Measurements from ENCODE around the gene NKAIN2. TPM values are rescaled to one million over a fixed set of nuclear protein-coding genes. Genes with fewer than 3 reads are reported as not detected.
A peak's percentile ranks its signal among the peaks of the same experiment; 100 is the strongest.

Gene NKAIN2
- total and polyA plus RNA-seq, 4 donors = 16.3 to 67.0 (median 49.9) TPM

- no peak overlapping the region for H3K4me3 ChIP-seq (ENCODE audit: low read depth, low read length)
- no peak overlapping the region for H3K27ac ChIP-seq (ENCODE audit: low read depth, low read length)
- no peaks in the 10 kb centered on the region for H3K9me3 ChIP-seq (ENCODE audit: control insufficient read depth, insufficient read depth, low read length)
- H3K36me3 ChIP-seq (ENCODE audit: control insufficient read depth, insufficient read depth, low read length) = no peaks in the 10 kb centered on the region
- no CpG with 5 or more reads among the region's 2 CpGs for WGBS (ENCODE audit: insufficient coverage)
- DNase-seq (ENCODE audit: low read depth in 4 of 6, low spot score in 6 of 6) = no peak
- H3K27me3 ChIP-seq (ENCODE audit: control insufficient read depth, insufficient read depth, low read length) = no peaks in the 10 kb centered on the region
- H3K4me1 ChIP-seq (ENCODE audit: control insufficient read depth, insufficient read depth, low read length) = no peaks in the 10 kb centered on the region
Measured at GRCh38 chr6:124123617-124124209, 320.0 kb downstream of the NKAIN2 start.

- Histone ChIP-seq H3K27ac (ENCODE audit: low read depth, low read length) (no peak overlapping the region), H3K4me3 (ENCODE audit: low read depth, low read length) (no peak overlapping the region), H3K4me1 (ENCODE audit: control insufficient read depth, insufficient read depth, low read length) (no peaks in the 10 kb centered on the region), H3K27me3 (ENCODE audit: control insufficient read depth, insufficient read depth, low read length) (no peaks in the 10 kb centered on the region), H3K9me3 (ENCODE audit: control insufficient read depth, insufficient read depth, low read length) (no peaks in the 10 kb centered on the region), H3K36me3 (ENCODE audit: control insufficient read depth, insufficient read depth, low read length) (no peaks in the 10 kb centered on the region)
- DNase-seq (ENCODE audit: low read depth in 4 of 6, low spot score in 6 of 6) = no peak
- no CpG with 5 or more reads among the region's 4 CpGs for WGBS (ENCODE audit: insufficient coverage)
Measured at GRCh38 chr6:124131259-124131658, 327.6 kb downstream of the NKAIN2 start.

DNA sequence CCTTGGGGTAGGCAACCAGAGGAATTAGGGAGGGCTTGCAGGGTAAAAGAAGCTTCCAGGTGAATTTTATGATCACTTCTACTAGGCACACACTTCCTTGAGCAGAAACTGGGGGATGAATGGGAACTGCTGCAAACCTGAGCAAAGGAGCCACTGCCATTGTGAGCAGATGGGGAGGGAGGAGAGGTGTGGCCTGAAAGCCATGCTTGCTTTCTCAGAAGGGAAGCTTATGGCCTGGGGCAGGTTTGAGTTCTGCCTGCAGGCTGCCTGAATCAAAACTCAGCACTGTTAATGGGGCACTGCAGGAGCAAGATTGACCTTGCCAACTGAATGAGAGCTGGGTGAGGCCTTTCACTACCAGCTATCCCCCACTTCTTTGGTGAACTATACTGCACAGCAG lies 328.1 kb downstream of the NKAIN2 start:
- Histone ChIP-seq H3K9me3 (ENCODE audit: control insufficient read depth, insufficient read depth, low read length) (no peaks in the 10 kb centered on the region), H3K36me3 (ENCODE audit: control insufficient read depth, insufficient read depth, low read length) (no peaks in the 10 kb centered on the region), H3K27ac (ENCODE audit: low read depth, low read length) (no peak overlapping the region), H3K4me3 (ENCODE audit: low read depth, low read length) (no peak overlapping the region), H3K4me1 (ENCODE audit: control insufficient read depth, insufficient read depth, low read length) (no peaks in the 10 kb centered on the region), H3K27me3 (ENCODE audit: control insufficient read depth, insufficient read depth, low read length) (no peaks in the 10 kb centered on the region)
- no peak for DNase-seq (ENCODE audit: low read depth in 4 of 6, low spot score in 6 of 6)

- 77% methylated on average over 2 of the region's 2 CpGs for WGBS (ENCODE audit: insufficient coverage)
- H3K4me3 ChIP-seq (ENCODE audit: low read depth, low read length) = no peak overlapping the region
- no peak overlapping the region for H3K27ac ChIP-seq (ENCODE audit: low read depth, low read length)
Measured at GRCh38 chr6:124132256-124132655, 328.6 kb downstream of the NKAIN2 start.

GRCh38 chr6:124142852-124143251 lies 339.2 kb downstream of the NKAIN2 start:
- H3K4me3 ChIP-seq (ENCODE audit: low read depth, low read length) = no peak overlapping the region
- H3K4me1 ChIP-seq (ENCODE audit: control insufficient read depth, insufficient read depth, low read length) = no peaks in the 10 kb centered on the region
- no peak overlapping the region for H3K27ac ChIP-seq (ENCODE audit: low read depth, low read length)
- no peaks in the 10 kb centered on the region for H3K36me3 ChIP-seq (ENCODE audit: control insufficient read depth, insufficient read depth, low read length)
- H3K9me3 ChIP-seq (ENCODE audit: control insufficient read depth, insufficient read depth, low read length) = no peaks in the 10 kb centered on the region
- H3K27me3 ChIP-seq (ENCODE audit: control insufficient read depth, insufficient read depth, low read length) = no peaks in the 10 kb centered on the region
- no CpG with 5 or more reads among the region's 2 CpGs for WGBS (ENCODE audit: insufficient coverage)
- DNase-seq (ENCODE audit: low read depth in 4 of 6, low spot score in 6 of 6) = no peak

More at GRCh38 chr6:124132256-124132655, 328.6 kb downstream of the NKAIN2 start:
- H3K27me3 ChIP-seq (ENCODE audit: control insufficient read depth, insufficient read depth, low read length) = no peaks in the 10 kb centered on the region
- H3K4me1 ChIP-seq (ENCODE audit: control insufficient read depth, insufficient read depth, low read length) = no peaks in the 10 kb centered on the region
- DNase-seq (ENCODE audit: low read depth in 4 of 6, low spot score in 6 of 6) = no peak
- no peaks in the 10 kb centered on the region for H3K36me3 ChIP-seq (ENCODE audit: control insufficient read depth, insufficient read depth, low read length)
- no peaks in the 10 kb centered on the region for H3K9me3 ChIP-seq (ENCODE audit: control insufficient read depth, insufficient read depth, low read length)

GRCh38 chr6:124143435-124143834 lies 339.8 kb downstream of the NKAIN2 start:
- no peaks in the 10 kb centered on the region for H3K9me3 ChIP-seq (ENCODE audit: control insufficient read depth, insufficient read depth, low read length)
- H3K36me3 ChIP-seq (ENCODE audit: control insufficient read depth, insufficient read depth, low read length) = no peaks in the 10 kb centered on the region
- H3K27me3 ChIP-seq (ENCODE audit: control insufficient read depth, insufficient read depth, low read length) = no peaks in the 10 kb centered on the region
- H3K4me1 ChIP-seq (ENCODE audit: control insufficient read depth, insufficient read depth, low read length) = no peaks in the 10 kb centered on the region
- no peak overlapping the region for H3K27ac ChIP-seq (ENCODE audit: low read depth, low read length)
- no peak for DNase-seq (ENCODE audit: low read depth in 4 of 6, low spot score in 6 of 6)
- H3K4me3 ChIP-seq (ENCODE audit: low read depth, low read length) = no peak overlapping the region

GRCh38 chr6:124147621-124148020 lies 344.0 kb downstream of the NKAIN2 start:
- Histone ChIP-seq H3K27ac (ENCODE audit: low read depth, low read length) (no peak overlapping the region), H3K9me3 (ENCODE audit: control insufficient read depth, insufficient read depth, low read length) (no peaks in the 10 kb centered on the region), H3K4me1 (ENCODE audit: control insufficient read depth, insufficient read depth, low read length) (no peaks in the 10 kb centered on the region), H3K4me3 (ENCODE audit: low read depth, low read length) (no peak overlapping the region), H3K36me3 (ENCODE audit: control insufficient read depth, insufficient read depth, low read length) (no peaks in the 10 kb centered on the region), H3K27me3 (ENCODE audit: control insufficient read depth, insufficient read depth, low read length) (no peaks in the 10 kb centered on the region)
- DNase-seq (ENCODE audit: low read depth in 4 of 6, low spot score in 6 of 6) = peak in 1 of 6 donors; percentile 27
- WGBS (ENCODE audit: insufficient coverage) = no CpG with 5 or more reads among the region's 5 CpGs

DNA sequence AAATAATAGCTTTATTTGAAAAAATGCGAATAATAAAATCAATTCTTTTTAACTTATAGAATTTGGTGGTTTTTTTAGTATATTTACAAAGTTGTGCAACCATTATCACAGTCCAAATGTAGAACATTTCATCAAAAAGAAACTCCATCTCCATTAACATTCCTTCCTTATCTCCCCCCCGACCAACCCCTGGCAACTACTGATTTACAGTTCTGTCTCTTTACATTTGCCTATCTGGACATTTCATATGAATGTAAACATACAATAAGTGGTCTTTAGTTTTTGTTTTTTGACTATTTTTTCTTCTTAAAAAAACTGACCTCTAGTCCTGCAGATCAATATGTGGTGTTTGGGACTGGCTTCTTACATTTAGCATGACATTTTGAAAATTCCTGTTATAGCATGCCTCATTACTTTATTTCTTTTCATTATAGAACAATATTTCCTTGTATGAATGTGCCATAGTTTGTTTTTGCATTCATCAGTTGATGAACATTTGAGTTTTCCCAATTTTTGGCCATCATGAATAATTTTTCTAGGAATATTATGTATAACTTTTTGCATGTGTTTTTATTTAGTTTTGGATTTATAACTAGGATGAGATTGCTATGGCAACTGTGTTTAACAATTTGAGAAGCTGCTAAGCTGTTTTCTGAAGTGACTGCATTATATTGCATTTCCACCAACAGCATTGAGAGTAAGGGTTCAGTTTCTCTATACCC lies 344.7 kb downstream of the NKAIN2 start:
- no peaks in the 10 kb centered on the region for H3K27me3 ChIP-seq (ENCODE audit: control insufficient read depth, insufficient read depth, low read length)
- H3K4me3 ChIP-seq (ENCODE audit: low read depth, low read length) = no peak overlapping the region
- no peaks in the 10 kb centered on the region for H3K9me3 ChIP-seq (ENCODE audit: control insufficient read depth, insufficient read depth, low read length)
- no CpG with 5 or more reads among the region's 2 CpGs for WGBS (ENCODE audit: insufficient coverage)
- no peaks in the 10 kb centered on the region for H3K36me3 ChIP-seq (ENCODE audit: control insufficient read depth, insufficient read depth, low read length)
- H3K4me1 ChIP-seq (ENCODE audit: control insufficient read depth, insufficient read depth, low read length) = no peaks in the 10 kb centered on the region
- no peak for DNase-seq (ENCODE audit: low read depth in 4 of 6, low spot score in 6 of 6)
- H3K27ac ChIP-seq (ENCODE audit: low read depth, low read length) = no peak overlapping the region

DNA sequence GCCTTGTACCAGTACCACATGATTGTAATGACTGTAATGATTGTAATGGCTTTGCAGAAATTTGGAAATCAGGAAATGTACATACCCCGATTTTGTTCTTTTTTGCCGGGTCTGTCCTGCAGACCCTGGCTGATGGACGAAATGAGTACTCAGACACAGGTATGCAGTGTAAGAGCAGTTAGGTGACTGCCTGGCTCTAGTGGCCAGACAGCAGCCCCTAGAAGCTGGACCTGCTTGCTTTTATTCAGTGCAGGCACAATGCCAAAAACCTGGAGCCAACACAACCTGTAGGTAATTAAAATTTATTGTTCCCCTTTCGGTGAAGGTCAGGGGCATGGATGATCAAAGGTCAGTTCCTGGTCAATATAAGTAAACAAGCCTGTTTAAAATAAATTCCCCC lies 346.0 kb downstream of the NKAIN2 start:
- Histone ChIP-seq H3K36me3 (ENCODE audit: control insufficient read depth, insufficient read depth, low read length) (no peaks in the 10 kb centered on the region), H3K27me3 (ENCODE audit: control insufficient read depth, insufficient read depth, low read length) (no peaks in the 10 kb centered on the region), H3K4me3 (ENCODE audit: low read depth, low read length) (no peak overlapping the region), H3K4me1 (ENCODE audit: control insufficient read depth, insufficient read depth, low read length) (no peaks in the 10 kb centered on the region), H3K27ac (ENCODE audit: low read depth, low read length) (no peak overlapping the region), H3K9me3 (ENCODE audit: control insufficient read depth, insufficient read depth, low read length) (no peaks in the 10 kb centered on the region)
- WGBS (ENCODE audit: insufficient coverage) = 97% methylated on average over 3 of the region's 4 CpGs
- no peak for DNase-seq (ENCODE audit: low read depth in 4 of 6, low spot score in 6 of 6)

DNA sequence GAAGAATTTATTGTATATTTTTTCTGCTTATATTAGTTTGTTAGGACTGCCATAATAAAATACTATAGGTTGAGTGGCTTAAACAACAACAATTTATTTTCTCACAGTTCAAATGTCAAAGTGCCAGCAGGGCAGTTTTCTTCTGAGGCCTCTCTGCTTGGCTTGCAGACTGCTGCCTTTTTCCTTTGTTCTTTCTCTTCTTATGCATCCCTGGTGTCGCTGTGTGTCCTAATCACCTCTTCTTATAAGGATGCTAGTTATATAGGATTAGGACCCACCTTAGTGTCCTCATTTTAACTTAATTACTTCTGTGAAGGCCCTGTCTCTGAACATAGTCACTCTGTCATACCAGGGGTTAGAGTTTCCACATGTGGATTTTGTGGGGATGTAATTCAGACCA lies 354.4 kb downstream of the NKAIN2 start:
- Histone ChIP-seq H3K4me3 (ENCODE audit: low read depth, low read length) (no peak overlapping the region), H3K36me3 (ENCODE audit: control insufficient read depth, insufficient read depth, low read length) (no peaks in the 10 kb centered on the region), H3K9me3 (ENCODE audit: control insufficient read depth, insufficient read depth, low read length) (no peaks in the 10 kb centered on the region), H3K27me3 (ENCODE audit: control insufficient read depth, insufficient read depth, low read length) (no peaks in the 10 kb centered on the region), H3K27ac (ENCODE audit: low read depth, low read length) (no peak overlapping the region), H3K4me1 (ENCODE audit: control insufficient read depth, insufficient read depth, low read length) (no peaks in the 10 kb centered on the region)
- WGBS (ENCODE audit: insufficient coverage) = no CpG with 5 or more reads among the region's 1 CpG
- DNase-seq (ENCODE audit: low read depth in 4 of 6, low spot score in 6 of 6) = peak in 1 of 6 donors; percentile 9

Data from spinal cord (tissue), 10 donors.